HEK293 (cell line): Measurements from ENCODE around the gene HRAS.

ENCODE experiments used
- CTCF ChIA-PET: fragments of 350-600 bp; formaldehyde crosslinking; extraction: SDS; loops from one replicate; lab custom pipeline; 2021; ENCODE audit warnings: antibody characterized with exemption; lab: Yijun Ruan, JAX
- POLR2A ChIA-PET: fragments of 300-600 bp; formaldehyde crosslinking; extraction: SDS; loops from one replicate; lab custom pipeline; 2020; ENCODE audit warnings: antibody characterized with exemption, inconsistent platforms; lab: Yijun Ruan, JAX
- H3K27ac ChIP-seq: fragments of 200-500 bp; sonication (Bioruptor generic); 2 replicates; pipeline ENCODE4 v1.5.1; 2014; ENCODE audit warnings: low read depth, low read length, control low read depth, inconsistent platforms; ENCODE audit errors: extremely low read depth
- H3K36me3 ChIP-seq, 2 experiments: fragments of 200-500 bp in 1 of 2; sonication (Bioruptor generic) in 1 of 2; 1 replicate in 1 of 2; 2 replicates in 1 of 2; pipeline ENCODE4 v1.5.1; 2014 to 2017; ENCODE audit warnings: inconsistent platforms in 2 of 2, low read length in 2 of 2; ENCODE audit not compliant: control insufficient read depth in 2 of 2, insufficient read depth in 1 of 2
- H3K4me1 ChIP-seq: fragments of 200-500 bp; sonication (Bioruptor generic); 2 replicates; pipeline ENCODE4 v1.5.1; 2014; ENCODE audit warnings: mild to moderate bottlenecking, low read length, inconsistent platforms; ENCODE audit not compliant: control insufficient read depth, insufficient read depth
- H3K4me3 ChIP-seq: 2 replicates; pipeline ENCODE4 v1.5.1; 2011; ENCODE audit warnings: low read depth, mild to moderate bottlenecking, control low read depth, low read length, moderate library complexity
- H3K9me3 ChIP-seq: fragments of 200-500 bp; sonication (Bioruptor generic); 2 replicates; pipeline ENCODE4 v1.5.1; 2014; ENCODE audit warnings: low read depth, low read length, inconsistent platforms; ENCODE audit not compliant: control insufficient read depth, insufficient read depth
- EGR2 ChIP-seq: fragments of 450-650 bp; formaldehyde crosslinking; IDR thresholded peaks from 2 replicates; pipeline ENCODE4 v1.5.1; 2016; ENCODE audit warnings: low read depth, missing biosample characterization, missing genetic modification characterization
- PBX3 ChIP-seq: sonication (generic); formaldehyde crosslinking; IDR thresholded peaks from 2 replicates; pipeline ENCODE4 v1.8.1; 2022; ENCODE audit warnings: mild to moderate bottlenecking, moderate library complexity, missing genetic modification reagents
- SETDB1 ChIP-seq: IDR thresholded peaks from one replicate; pipeline ENCODE4 v1.6.1; 2017; ENCODE audit warnings: mild to moderate bottlenecking, low read length, moderate library complexity, mixed read lengths; ENCODE audit not compliant: insufficient read length
- WT1 ChIP-seq: fragments of 450-650 bp; formaldehyde crosslinking; IDR thresholded peaks from 2 replicates; pipeline ENCODE4 v1.5.1; 2016; ENCODE audit warnings: missing biosample characterization, missing genetic modification characterization
- ZBTB1 ChIP-seq: fragments of 450-650 bp; formaldehyde crosslinking; IDR thresholded peaks from 2 replicates; pipeline ENCODE4 v1.5.1; 2016; ENCODE audit warnings: missing biosample characterization, missing genetic modification characterization
- ZBTB10 ChIP-seq: fragments of 450-650 bp; formaldehyde crosslinking; IDR thresholded peaks from 2 replicates; pipeline ENCODE4 v1.5.1; 2016; ENCODE audit warnings: missing biosample characterization, missing genetic modification characterization
- ZBTB17 ChIP-seq: fragments of 450-650 bp; formaldehyde crosslinking; IDR thresholded peaks from 2 replicates; pipeline ENCODE4 v1.5.1; 2016; ENCODE audit warnings: missing biosample characterization, missing genetic modification characterization
- ZBTB44 ChIP-seq: fragments of 450-650 bp; IDR thresholded peaks from 2 replicates; pipeline ENCODE4 v1.5.1; 2018; ENCODE audit warnings: missing biosample characterization, mild to moderate bottlenecking, missing genetic modification characterization
- ZEB2 ChIP-seq: fragments of 450-650 bp; formaldehyde crosslinking; IDR thresholded peaks from 2 replicates; pipeline ENCODE4 v1.5.1; 2016; ENCODE audit warnings: missing biosample characterization, missing genetic modification characterization
- ZNF148 ChIP-seq: fragments of 450-650 bp; formaldehyde crosslinking; IDR thresholded peaks from 2 replicates; pipeline ENCODE4 v1.5.0; 2017; ENCODE audit warnings: missing biosample characterization, missing genetic modification characterization, borderline replicate concordance
- ZNF16 ChIP-seq: fragments of 450-650 bp; formaldehyde crosslinking; IDR thresholded peaks from 2 replicates; pipeline ENCODE4 v1.5.1; 2016; ENCODE audit warnings: low read depth, missing biosample characterization, missing genetic modification characterization
- ZNF324 ChIP-seq: fragments of 450-650 bp; formaldehyde crosslinking; IDR thresholded peaks from 2 replicates; pipeline ENCODE4 v1.5.1; 2016; ENCODE audit warnings: missing biosample characterization, missing genetic modification characterization
- ZNF530 ChIP-seq: fragments of 450-650 bp; formaldehyde crosslinking; IDR thresholded peaks from 2 replicates; pipeline ENCODE4 v1.5.1; 2016; ENCODE audit warnings: low read depth, missing biosample characterization, missing genetic modification characterization
- ZNF548 ChIP-seq: fragments of 450-650 bp; formaldehyde crosslinking; IDR thresholded peaks from 2 replicates; pipeline ENCODE4 v1.5.1; 2016; ENCODE audit warnings: missing biosample characterization, missing genetic modification characterization
- ZNF600 ChIP-seq: fragments of 450-650 bp; formaldehyde crosslinking; IDR thresholded peaks from 2 replicates; pipeline ENCODE4 v1.5.1; 2016; ENCODE audit warnings: missing biosample characterization, missing genetic modification characterization
- ZNF623 ChIP-seq: fragments of 450-650 bp; formaldehyde crosslinking; IDR thresholded peaks from 2 replicates; pipeline ENCODE4 v1.5.1; 2016; ENCODE audit warnings: missing biosample characterization, missing genetic modification characterization
- ZNF692 ChIP-seq: fragments of 450-650 bp; formaldehyde crosslinking; IDR thresholded peaks from 2 replicates; pipeline ENCODE4 v1.5.1; 2016; ENCODE audit warnings: missing biosample characterization, missing genetic modification characterization
- ZNF76 ChIP-seq: fragments of 450-650 bp; formaldehyde crosslinking; IDR thresholded peaks from 2 replicates; pipeline ENCODE4; 2016; ENCODE audit warnings: low read depth, missing biosample characterization, missing genetic modification characterization, borderline replicate concordance
- ZNF776 ChIP-seq: fragments of 450-650 bp; formaldehyde crosslinking; IDR thresholded peaks from 2 replicates; pipeline ENCODE4 v1.5.0; 2017; ENCODE audit warnings: missing biosample characterization, missing genetic modification characterization, borderline replicate concordance
- ZSCAN30 ChIP-seq: fragments of 450-650 bp; IDR thresholded peaks from 2 replicates; pipeline ENCODE4 v1.5.1; 2018; ENCODE audit warnings: missing biosample characterization, mild to moderate bottlenecking, missing genetic modification characterization, moderate library complexity

Gene HRAS

GRCh38 chr11:499201-500076, 35.9 kb downstream of the HRAS start:
- Histone ChIP-seq H3K9me3 (no peaks in the 10 kb centered on the region), H3K36me3 (peaks cover 0 to 76% of the 10 kb centered on the region in 2 experiments; a peak in 1 of 3 replicates), H3K4me3 (no peak overlapping the region), H3K4me1 (no peaks in the 10 kb centered on the region)
- POLR2A ChIA-PET: interaction anchor here (1.0 kb wide), 1 partner anchor 17 kb away, joined by 3 read pairs; no protein-coding TSS in a partner anchor
- TF ChIP-seq ZNF76 (tag by site-specific recombination): no peak
- TF ChIP-seq ZNF692 (tag by site-specific recombination): no peak
- TF ChIP-seq ZBTB1 (tag by site-specific recombination): no peak
- TF ChIP-seq ZEB2: no peak
- TF ChIP-seq ZBTB44: no peak
- no peak for TF ChIP-seq ZNF548 (tag by site-specific recombination)
- TF ChIP-seq ZNF776 (tag by site-specific recombination): no peak
- TF ChIP-seq WT1 (tag by site-specific recombination): no peak
- TF ChIP-seq ZBTB17 (tag by site-specific recombination): no peak
- no peak for TF ChIP-seq ZSCAN30 (tag by site-specific recombination)
- no peak for TF ChIP-seq ZNF16 (tag by site-specific recombination)
- no peak for TF ChIP-seq SETDB1
- no peak for TF ChIP-seq ZNF600 (tag by site-specific recombination)
- no peak for TF ChIP-seq EGR2
- TF ChIP-seq ZBTB10 (tag by site-specific recombination): no peak
- no peak for TF ChIP-seq ZNF623 (tag by site-specific recombination)
- TF ChIP-seq, all 188 proteins: peak for 0
- CTCF ChIA-PET: no interaction called here
- H3K27ac ChIP-seq: no peak overlapping the region

- Histone ChIP-seq H3K4me3 (no peak overlapping the region), H3K9me3 (no peaks in the 10 kb centered on the region), H3K4me1 (no peaks in the 10 kb centered on the region), H3K27ac (no peak overlapping the region), H3K36me3 (peaks cover 0 to 84% of the 10 kb centered on the region in 2 experiments; a peak in 1 of 3 replicates)
- ChIA-PET POLR2A (interaction anchor here (1.0 kb wide), 2 partner anchors 8 to 17 kb away, joined by 3 to 5 read pairs; partner anchors contain the start of gene RNH1), CTCF (no interaction called here)
- TF ChIP-seq ZNF530 (no peak), ZNF324 (tag by site-specific recombination) (no peak), ZNF148 (tag by site-specific recombination) (no peak), PBX3 (CRISPR knock-in tag) (no peak)
Observed at GRCh38 chr11:498297-499181, 36.8 kb downstream of the HRAS start.
